ENCODE measurements around the gene CHAC2. TPM values are rescaled to one million over a fixed set of nuclear protein-coding genes. Genes with fewer than 3 reads are reported as not detected.
A peak's percentile ranks its signal among the peaks of the same experiment; 100 is the strongest.

The CHAC2 gene
- total and polyA plus RNA-seq, 9 of the 15 experiments (the other 6 are each of a cell fraction or from before 2014, with no cell fraction given) = 9.8 to 35.6 (median 18.2) TPM

DNA sequence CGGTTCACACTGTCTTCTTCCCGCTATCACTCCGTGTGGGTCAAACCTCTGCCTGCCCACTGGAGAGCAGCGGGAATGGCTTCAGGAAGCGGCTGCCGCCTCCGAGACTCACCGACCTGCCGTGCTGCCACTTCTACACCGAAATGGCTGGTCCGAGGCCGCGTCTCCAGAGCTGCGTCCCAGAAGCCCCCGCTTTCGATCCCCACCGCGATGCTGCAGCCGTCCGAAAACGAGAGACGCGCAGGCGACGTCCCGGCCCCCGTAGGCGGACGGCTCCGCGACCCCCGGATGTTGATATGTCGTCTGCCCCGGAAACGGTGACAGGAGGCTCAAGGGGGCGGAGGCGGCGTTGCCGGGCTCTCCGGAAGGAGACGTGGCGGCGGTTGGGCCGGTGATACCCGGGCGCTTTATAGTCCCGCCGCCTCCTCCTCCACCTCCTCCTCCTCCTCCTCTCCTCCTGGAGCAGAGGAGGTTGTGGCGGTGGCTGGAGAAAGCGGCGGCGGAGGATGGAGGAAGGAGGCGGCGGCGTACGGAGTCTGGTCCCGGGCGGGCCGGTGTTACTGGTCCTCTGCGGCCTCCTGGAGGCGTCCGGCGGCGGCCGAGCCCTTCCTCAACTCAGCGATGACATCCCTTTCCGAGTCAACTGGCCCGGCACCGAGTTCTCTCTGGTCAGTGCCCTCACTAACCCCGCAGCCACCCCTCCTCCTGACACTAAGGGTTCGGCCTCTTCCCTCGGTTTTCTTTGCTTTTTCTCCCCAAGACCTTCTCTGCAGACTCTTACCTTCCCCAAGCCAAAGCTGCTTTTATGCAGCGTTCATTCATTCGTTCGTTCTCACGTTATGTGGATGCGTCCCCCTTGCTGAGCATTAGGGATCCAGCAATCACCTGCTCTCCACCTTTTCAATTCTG is 19.4 kb downstream of the CHAC2 start, which contains the start of the genes ASB3 and ERLEC1 (continued):
- TF ChIP-seq, protein P1, sequence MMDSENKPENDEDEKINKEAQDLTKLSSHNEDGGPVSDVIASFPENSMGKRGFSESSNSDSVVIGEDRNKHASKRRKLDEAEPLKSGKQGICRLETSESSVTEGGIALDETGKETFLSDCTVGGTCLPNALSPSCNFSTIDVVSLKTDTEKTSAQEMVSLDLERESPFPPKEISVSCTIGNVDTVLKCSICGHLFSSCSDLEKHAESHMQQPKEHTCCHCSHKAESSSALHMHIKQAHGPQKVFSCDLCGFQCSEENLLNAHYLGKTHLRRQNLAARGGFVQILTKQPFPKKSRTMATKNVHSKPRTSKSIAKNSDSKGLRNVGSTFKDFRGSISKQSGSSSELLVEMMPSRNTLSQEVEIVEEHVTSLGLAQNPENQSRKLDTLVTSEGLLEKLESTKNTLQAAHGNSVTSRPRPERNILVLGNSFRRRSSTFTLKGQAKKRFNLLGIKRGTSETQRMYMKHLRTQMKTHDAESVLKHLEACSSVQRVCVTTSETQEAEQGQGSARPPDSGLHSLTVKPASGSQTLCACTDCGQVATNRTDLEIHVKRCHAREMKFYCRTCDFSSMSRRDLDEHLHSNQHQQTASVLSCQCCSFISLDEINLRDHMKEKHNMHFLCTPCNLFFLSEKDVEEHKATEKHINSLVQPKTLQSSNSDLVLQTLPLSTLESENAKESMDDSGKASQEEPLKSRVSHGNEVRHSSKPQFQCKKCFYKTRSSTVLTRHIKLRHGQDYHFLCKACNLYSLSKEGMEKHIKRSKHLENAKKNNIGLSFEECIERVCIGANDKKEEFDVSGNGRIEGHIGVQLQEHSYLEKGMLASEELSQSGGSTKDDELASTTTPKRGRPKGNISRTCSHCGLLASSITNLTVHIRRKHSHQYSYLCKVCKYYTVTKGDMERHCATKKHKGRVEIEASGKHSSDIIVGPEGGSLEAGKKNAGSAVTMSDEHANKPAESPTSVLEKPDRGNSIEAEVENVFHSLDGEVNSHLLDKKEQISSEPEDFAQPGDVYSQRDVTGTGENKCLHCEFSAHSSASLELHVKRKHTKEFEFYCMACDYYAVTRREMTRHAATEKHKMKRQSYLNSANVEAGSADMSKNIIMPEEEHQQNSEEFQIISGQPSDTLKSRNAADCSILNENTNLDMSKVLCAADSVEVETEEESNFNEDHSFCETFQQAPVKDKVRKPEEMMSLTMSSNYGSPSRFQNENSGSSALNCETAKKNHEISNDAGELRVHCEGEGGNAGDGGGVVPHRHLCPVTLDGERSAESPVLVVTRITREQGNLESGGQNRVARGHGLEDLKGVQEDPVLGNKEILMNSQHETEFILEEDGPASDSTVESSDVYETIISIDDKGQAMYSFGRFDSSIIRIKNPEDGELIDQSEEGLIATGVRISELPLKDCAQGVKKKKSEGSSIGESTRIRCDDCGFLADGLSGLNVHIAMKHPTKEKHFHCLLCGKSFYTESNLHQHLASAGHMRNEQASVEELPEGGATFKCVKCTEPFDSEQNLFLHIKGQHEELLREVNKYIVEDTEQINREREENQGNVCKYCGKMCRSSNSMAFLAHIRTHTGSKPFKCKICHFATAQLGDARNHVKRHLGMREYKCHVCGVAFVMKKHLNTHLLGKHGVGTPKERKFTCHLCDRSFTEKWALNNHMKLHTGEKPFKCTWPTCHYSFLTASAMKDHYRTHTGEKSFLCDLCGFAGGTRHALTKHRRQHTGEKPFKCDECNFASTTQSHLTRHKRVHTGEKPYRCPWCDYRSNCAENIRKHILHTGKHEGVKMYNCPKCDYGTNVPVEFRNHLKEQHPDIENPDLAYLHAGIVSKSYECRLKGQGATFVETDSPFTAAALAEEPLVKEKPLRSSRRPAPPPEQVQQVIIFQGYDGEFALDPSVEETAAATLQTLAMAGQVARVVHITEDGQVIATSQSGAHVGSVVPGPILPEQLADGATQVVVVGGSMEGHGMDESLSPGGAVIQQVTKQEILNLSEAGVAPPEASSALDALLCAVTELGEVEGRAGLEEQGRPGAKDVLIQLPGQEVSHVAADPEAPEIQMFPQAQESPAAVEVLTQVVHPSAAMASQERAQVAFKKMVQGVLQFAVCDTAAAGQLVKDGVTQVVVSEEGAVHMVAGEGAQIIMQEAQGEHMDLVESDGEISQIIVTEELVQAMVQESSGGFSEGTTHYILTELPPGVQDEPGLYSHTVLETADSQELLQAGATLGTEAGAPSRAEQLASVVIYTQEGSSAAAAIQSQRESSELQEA (IDR thresholded peaks at IDR 0.05; ENCODE audit: low read depth) = peak; percentile 97
- peak; percentile 64 for TF ChIP-seq HMGN3 (IDR thresholded peaks at IDR 0.05; ENCODE audit: borderline replicate concordance, extremely low read depth, insufficient read length, low read depth, low read length)
- no peak for TF ChIP-seq HIVEP1 (CRISPR knock-in tag; IDR thresholded peaks at IDR 0.05)
- TF ChIP-seq, protein P2, sequence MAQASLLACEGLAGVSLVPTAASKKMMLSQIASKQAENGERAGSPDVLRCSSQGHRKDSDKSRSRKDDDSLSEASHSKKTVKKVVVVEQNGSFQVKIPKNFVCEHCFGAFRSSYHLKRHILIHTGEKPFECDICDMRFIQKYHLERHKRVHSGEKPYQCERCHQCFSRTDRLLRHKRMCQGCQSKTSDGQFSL (CRISPR knock-in tag; IDR thresholded peaks at IDR 0.05) = no peak
- TF ChIP-seq, protein P2 (tag; IDR thresholded peaks at IDR 0.05) = no peak
- TF ChIP-seq RNF219 (CRISPR knock-in tag; IDR thresholded peaks at IDR 0.05) = no peak
- peak in 1 of 3 experiments; percentile 5; a peak in 1 of 6 replicates for TF ChIP-seq CTCF (IDR thresholded peaks at IDR 0.05 in 2 of 3, conservative IDR thresholded peaks at IDR 0.05 in 1 of 3; ENCODE audit: insufficient read depth in 2 of 3, low read depth in 1 of 3, low read length in 3 of 3)
- no peak for TF ChIP-seq ZEB2 (IDR thresholded peaks at IDR 0.05)
- no peak for TF ChIP-seq ZC3H8 (IDR thresholded peaks at IDR 0.05)

Data from K562 (cell line).